Measurements from ENCODE around the gene TUBB.

TUBB gene

DNA sequence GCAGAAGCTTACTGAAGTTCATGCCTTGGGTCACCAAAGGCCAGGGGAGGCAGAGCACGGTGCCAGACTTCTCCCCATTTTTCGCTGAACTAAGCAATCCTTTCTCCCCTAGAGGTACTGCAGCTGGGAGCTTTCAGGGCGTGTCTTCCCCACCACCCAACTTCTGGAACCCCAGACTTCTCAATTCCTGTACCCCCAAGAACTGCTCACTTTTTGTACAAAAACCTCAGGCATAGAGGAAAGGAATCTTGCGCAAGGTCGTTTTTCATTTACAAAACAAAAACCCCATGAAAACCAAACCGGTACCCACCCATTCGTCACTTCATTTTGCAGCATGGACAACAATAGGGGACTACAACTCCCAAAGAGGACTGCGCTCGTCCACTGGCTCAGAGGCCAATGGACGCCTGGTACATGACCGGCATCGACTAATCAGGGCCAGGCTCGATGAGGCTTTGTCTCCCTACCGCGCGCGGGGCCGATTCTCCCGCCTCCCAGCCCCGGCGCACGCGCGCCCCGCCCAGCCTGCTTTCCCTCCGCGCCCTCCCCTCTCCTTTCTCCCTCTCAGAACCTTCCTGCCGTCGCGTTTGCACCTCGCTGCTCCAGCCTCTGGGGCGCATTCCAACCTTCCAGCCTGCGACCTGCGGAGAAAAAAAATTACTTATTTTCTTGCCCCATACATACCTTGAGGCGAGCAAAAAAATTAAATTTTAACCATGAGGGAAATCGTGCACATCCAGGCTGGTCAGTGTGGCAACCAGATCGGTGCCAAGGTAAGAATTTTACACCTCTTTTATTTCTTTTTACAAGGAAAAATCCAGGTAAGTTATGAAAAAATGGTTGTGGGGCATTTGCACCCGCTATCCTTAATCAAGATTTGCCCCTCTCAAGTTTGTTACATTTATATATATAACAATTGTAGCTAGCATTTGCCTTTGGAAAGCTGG is at the start of gene TUBB:
Gene TUBB, plus strand, starts transcription at position 562 of the 947 bp plus-strand sequence. Its CDS starts 155 bp downstream, at position 717.
- DNase-seq (ENCODE audit: low read depth in 2 of 2): peak; percentile 90 to 91

DNA sequence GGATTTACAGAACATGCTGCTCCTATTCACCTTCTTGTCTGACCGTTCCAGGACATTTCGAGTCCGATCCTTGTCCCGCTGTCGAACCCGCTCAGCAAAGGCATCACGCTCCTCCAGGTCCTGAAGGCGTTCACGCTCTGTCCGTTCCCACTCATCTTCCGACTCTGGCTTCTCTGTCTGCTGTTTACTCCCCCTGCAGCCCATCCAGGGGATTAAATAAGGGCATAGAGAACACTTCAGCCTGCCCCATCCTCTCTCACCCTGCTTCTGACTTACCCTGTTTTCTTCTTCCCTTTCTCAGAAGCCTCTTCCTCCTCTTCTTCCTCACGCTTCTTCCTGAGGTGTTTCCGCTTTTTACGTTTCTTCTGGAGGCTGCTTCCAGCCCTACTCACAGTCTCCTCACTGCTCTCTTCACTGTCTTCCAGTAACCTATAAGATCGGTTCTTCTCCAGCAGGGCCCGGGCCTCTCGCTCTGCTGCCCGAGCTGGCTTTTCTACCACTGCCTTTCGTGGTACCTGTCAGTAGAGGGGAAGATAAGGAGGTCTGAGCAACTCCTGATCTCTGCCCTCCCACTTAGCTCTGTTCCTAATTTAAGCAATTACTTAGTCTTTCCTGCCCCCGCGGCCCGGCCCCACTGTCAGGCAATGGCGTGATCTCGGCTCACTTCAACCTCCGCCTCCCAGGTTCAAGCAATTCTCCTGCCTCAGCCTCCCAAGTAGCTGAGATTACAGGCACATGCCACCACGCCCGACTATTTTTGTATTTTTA is 49.2 kb upstream of the TUBB start:
- DNase-seq (ENCODE audit: low read depth in 2 of 2): no peak

DNA sequence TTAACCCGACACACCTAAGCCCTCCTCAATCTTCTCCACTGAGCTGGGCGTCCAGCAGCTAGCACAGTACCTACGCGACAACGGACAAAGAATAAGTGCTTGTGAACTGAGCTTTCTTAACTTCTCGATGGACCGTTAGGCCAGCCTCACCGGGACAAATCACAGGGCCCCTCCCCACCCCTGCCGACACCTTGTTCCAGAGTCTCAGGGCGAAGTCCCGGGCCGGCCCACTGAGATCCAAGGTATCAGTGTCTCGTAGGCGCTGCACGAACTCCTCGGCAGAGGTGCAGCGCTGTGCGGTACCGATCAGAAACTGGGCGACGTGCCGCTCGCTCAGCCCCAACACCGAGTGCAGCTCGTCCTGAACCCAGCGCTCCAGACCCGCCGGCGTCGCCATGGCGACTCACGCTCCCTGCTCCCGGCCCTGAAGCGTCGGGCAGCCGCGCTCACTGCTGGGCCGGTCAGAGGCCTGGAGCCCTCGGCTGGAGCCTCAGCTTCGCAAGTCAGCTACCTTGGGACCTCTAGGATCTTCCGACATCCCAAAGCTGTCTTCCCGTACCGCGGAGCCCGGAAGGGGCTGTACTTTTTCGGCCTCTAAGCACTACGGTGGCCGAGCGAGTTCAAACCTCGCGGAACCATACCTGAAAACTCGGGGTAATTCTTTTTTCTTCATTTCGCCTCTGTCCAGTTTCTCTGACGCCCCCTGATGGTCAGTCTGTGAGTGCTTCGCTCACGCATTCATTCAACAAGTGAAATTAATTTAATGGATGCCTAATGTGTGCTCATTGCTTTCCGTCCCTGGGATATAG is 47.5 kb upstream of the TUBB start, which contains the start of gene DHX16:
Gene DHX16, minus strand, starts transcription at position 562 of the 809 bp plus-strand sequence. Its CDS starts 165 bp downstream, at position 397.
- peak; percentile 82 to 87 for DNase-seq (ENCODE audit: low read depth in 2 of 2)

DNA sequence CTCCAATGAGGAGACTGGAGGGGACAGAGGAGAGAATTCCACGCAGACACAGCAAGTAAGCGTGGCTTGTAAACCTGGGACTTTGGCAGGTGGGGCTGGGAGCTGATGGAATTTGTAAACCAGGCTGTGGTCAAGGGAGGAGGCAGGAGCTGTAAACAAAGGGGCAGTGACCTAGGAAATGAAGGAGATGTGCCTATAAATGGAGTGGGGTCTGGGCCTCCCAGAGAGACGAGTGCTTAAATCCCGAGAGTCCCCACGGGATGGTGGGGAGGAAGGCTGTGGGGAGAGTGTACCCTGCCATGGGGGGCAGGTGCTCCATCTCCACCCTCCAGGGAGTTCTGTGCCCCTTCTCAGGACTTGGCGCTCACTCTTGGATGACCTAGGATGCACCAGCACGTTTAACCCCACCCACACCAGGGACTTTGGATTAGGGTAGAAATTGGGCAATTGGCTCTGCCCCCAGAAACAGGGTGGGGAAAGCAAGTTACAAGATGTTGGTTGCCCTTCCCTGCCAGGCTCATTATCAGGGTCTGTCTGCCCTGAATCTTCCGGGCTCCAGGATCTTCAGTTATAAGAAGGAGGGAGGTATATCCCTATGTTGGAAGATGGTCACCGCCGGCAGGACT is 43.4 kb upstream of the TUBB start:
- DNase-seq (ENCODE audit: low read depth in 2 of 2): no peak

DNA sequence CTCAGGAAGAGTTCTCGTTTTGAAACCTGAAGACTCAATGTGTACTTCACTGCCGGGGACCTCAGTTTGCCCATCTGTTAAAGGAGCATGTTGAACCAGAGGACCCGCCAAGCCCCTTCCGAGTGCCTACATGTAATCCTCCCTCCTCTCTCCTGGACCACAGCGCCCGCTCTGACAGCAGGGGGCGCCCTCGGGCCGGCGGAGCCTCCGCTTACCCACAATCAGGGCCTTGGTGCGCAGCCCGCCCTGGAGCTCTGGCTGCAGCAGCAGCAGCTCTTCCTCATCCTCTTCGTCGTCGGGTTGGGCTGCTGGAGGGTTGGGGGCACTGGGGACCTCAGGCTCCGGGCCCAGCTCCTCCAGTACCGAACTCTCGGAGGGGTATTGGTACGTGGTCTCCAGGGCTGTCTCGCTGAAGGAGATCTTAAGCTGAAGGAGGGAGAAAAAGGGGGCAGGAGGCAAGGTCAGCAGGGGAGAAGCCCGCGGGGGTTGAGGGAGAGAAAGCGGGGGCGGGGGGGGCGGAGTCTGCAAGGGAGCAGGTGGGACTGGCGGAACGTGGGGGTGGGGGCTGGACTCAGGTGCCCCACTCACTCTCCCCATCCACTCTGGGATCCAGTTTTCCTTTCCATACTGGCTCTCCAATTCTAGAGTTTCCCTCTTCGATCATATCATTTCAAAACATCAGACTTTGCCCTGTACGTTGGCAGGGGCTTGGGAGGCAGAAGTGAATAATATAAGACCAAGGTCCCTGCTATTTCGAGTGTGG is 41.0 kb upstream of the TUBB start:
- peak; percentile 90 to 92 for DNase-seq (ENCODE audit: low read depth in 2 of 2)

DNA sequence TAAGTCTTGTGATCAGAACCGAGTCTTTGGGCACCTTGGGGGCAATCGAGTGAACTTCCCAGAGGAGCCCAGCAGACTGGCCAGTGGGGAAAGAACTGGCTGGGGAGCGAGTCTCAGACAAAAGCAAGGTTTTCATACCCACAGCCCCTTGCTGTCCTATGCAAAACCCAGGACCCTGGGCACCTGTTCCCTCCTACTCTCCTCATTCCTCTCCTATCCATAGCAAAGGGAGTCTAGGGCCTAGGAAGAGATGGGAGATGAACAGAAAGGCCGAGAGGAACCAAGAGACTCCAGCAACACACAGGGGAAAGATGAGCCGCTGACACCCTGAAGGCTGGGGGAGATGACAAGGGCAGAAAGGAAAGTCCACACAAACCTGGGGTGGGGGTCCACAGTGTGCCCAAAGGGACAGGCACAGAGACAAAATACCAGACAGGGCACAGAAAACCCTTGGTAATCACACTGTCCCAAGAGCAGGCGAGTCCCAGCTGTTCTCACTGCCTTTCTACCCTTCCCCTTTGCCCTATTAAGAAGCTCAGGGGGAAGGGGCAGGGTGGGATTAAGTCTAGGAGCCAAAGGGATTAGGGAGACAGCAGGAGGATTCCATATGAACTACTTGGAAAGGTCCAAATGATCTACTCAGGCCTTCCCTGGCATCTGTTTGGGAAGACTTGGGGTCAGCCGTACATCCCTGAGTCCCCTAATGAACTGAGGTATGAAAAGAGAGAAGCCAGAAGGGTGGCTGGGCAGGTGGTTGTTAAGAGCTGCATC is 40.2 kb upstream of the TUBB start:
- no peak for DNase-seq (ENCODE audit: low read depth in 2 of 2)

DNA sequence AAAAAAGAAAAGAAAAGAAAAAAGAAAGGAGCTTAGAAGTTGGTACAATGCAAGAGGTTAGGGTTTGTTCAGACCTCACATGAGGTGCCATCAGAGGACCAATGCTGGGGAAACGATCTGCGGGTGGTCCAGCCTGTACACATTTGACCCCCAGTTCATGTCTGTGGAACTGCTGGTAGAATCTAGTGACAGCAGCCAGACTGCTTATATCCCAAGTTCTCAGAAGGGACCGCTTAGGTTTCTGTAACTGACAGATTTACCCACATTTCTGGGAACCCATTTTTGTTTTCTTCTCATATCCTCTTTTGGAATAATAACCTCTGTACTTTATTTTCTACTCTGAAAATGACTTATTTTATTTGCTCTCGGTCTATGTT is 38.4 kb upstream of the TUBB start:
- no peak for DNase-seq (ENCODE audit: low read depth in 2 of 2)

DNA sequence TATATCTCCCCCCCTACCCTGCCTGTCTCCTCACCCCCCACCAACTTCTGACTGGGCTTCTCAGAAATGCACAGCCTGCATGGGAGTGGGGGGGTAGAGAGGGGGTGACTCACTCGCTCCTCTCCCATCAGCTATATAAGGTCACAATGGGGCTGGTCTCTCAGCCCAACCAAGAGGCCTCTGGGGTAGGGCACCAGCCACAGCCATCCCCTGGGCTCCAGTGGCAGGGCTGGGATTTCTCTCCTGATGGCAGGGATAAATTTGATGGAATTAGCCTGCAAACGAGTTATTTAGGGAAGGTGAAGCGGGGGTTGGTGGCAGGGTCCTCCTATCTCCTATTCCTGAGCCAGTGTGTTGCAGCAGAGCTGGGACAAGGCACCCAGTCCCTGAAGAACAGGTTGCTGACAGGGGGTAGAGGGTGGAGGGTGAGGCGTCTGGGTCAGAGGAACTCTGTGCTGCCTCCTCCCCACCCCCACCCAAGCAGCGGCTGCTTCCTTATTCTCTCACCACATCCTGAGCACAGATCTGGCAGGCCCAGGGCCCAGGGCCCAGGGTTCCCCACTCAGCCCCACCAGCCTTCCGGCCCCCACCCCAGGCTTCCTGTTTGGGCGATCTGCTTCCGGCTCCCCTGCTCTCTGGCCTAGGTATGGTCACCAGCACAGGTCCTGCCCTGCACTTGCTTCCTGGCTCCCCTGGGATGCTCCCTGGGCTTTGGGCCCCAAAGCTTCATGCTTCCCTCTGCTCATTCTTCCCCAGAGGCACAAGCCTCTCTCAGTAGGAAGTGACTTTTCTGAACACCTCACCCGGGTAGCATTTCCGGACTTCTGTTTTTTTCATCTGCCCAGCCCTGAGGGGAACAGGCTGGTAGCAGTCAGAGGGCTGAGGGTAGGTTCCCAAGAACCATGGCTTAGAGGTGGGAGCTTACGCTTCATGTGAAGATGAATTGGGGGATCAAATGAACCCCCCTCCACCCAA is 37.7 kb upstream of the TUBB start:
- DNase-seq (ENCODE audit: low read depth in 2 of 2): peak; percentile 65 to 80

DNA sequence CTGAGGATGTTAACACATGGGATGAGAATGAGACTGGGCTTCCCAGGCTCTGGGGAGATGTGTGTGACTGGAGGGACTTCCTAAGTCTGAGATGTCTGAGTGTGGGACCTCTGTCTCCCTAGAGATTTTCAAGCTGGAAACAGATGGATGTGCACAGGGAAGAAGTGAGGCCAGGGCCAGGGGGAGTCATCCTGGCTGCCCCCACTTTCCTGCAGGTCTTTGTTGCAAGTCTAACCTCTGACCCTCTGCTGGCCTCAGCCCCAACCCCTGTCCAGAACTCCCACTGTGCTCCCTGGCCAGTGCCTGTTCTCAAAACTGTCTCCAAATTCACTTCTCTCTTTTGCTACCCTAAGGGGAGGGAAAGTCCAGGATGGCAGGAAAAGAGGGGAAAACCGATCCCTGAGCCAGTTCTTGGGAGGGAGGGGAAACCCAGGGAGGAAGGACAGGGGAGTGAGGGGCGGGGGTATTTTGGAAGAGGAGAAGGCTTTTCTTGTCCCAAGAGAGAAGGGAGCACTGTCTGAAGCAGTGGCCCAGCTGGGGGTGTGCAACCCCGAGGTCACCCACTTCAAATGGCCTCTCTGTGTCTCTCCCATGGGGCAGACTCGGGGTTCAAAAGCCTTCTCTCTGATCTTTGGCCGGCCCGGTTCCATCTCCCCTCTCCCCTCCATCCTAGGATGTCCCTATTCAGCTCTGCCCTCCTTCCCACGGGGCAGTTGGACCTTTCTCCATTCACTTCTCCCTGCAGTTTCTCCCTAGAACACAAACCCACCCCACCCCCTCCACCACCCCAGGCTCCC is 36.8 kb upstream of the TUBB start:
- no peak for DNase-seq (ENCODE audit: low read depth in 2 of 2)

DNA sequence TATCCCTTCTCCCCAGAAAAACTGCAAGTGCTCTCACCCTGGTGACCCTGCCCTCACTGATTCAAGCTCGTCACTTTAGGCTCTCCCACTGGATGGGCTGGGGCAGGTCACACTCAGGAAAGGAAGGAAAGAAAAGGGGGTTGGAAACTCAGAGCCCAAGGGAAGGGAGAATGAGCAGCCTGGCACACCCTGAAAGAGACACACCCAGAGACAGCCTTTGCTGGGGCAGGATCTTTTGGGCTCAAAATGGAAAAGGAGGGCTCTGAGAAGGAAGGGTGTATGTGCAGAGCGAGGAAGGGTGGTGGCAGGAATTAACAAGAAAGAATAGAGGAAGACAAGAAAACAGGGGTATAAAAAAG is 36.2 kb upstream of the TUBB start:
- DNase-seq (ENCODE audit: low read depth in 2 of 2): no peak

DNA sequence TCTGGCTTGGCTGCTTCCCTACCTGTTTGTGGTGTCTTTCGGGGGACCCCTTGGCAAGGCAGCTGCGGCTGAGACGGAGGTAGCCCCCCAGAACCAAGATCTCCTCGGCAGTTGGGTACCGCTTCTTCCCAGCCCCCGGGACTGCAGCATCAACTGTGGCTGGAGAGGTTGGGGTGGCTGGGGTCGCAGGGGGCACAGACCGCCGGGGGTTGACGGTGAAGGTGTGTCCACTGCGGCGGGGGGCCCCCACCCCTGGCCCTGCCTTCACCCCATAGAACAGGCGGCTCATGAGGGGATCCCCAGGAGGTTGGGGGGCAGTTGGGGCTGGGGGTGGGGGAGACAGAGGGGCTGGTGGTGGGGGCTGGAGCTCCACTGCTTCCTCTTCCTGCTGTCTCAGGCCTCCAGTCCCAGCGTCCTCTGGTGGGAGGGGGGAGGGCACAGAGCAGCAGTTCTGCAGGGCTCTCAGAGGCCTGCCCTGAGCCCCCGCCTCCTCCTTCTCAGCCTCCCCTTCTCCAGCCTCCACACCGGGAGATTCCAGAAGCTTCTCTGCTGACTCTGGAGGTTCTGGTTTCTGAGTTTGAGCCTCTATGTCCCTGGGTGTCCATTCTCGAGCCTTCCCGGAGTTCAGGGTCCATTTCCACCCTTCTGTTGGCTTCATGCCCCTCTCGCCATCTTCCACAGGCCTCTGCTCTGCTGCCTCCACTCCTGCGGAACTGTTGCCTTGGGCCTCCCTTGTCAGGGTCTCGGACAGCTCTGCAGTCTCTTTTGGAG is 35.6 kb upstream of the TUBB start:
- DNase-seq (ENCODE audit: low read depth in 2 of 2): peak in 1 of 2 donors; percentile 54

DNA sequence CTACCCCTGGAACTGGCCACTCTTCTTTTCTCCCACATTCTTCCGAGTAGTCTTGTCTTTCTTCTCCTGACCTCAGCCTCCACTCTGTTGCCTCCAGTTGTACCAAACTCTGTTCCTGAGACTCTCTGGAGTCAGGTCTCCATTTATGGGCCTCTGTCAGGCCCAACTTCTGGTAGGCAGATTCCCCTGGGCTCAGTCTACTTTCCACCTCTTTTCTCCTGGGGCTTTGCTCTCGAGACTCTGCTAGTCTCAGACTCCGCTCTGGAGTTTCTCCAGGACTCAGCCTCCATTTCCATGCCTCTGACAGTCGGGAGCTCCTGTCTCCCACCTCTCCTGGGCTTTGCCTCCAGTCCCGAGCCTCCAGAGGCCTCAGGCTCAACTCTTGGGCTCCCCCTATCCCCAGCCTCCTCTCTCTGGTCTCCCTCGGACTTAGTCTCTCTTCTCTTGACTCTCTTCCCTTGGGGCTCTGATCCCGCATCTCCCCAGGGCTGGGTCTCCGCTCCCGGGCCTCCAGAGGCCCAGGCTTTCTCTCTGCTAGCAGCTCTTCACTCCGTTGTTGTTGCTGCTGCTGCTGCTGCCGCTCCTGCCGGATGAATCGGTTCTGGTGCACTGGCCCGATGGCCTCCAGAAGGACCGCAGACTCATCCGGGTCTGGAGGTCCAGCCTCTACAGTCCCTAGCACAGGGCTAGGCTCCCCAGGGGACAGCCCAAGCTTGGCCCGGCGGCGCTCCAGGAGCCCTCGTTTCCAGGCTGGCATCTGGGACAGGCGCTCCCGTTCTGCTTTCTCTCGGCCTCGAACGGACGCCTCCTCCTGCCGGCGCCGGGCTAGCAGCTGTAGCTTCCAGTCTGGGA is 34.8 kb upstream of the TUBB start:
- DNase-seq (ENCODE audit: low read depth in 2 of 2): no peak

DNA sequence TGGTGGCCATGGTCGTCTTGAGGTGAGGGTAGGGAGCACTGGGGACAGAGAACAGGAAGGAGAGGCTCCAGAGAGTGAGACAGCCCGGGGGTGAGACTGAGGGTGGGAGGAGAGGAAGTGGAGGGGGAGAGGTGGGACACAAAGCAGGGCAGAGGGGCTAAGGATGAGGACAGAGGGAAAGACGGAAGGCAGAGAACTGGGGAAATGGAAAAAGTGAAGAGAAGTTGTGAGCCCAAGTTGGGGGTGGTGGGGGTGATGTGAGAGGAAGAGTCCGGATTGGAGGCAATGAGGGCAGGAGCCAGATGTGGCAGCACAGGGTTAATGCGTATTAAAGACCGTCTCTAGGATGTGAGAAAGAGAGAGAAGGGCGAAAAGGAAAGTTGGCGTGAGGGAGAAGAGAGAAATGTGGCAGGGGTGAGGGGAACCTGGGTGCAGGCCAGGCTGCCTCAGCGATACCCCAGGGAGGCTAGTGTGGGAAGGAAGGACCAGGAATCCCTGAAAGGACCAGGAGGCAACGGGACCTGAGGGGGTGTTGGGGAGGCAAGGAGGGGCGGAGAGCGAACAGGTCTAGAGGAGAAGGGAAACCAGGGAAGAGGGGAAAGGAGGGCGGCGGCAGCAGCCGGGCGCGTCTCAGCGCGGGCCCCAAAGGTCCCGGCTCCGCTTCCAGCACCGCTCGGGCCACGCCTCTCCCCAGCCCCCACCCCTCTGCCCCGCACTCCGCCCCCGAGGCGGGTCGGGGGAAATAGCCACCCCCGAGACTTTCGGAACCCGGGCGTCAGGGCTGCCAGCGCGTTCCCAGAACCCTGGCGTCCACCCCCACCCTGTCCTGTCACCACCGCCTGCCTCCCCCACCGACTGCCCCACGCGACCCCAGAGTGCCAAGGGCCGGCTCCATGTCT is 33.9 kb upstream of the TUBB start, which contains the start of gene PPP1R18:
Gene PPP1R18, minus strand, starts transcription at position 637 of the 899 bp plus-strand sequence. Its CDS starts 627 bp downstream, at position 10.
- peak; percentile 74 to 88 for DNase-seq (ENCODE audit: low read depth in 2 of 2)

DNA sequence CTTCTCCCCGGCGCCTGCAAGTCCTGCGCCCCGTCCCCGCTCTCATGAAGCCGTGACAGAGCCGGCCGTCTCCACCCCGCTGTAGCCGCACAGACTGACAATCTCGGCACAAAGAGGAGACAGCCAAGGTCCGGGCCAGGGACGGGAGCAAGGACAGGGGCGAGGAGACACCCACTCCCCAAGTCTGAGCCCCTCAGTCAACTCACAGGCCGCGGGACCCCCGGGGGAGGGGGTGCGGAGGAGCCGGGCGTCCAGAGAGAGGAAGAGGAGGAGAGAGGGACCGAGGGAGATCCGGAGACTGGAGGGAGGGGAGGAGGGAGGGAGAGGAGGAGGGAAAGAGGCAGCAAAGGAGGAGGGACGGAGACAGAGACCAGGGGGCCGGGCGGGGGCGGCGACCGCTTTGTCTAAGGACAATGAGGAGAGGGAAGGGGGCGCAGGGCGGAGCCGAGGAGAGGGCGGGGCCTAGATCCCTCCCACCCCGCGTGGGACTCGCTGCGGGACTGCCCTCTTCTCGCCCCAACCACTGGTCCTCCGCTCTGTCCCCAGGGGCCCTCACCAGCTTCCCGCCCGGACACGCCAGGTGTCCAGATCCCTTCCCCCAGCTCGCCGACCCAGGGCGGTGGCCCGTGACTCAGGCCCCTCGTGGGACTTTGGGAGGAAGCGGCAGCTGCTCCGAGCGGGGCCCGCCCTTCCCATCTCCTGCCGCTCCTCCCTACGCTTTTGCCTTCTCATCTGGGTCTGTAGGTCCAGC is 33.1 kb upstream of the TUBB start:
- DNase-seq (ENCODE audit: low read depth in 2 of 2): peak; percentile 60 to 86
